GM12865 (cell line): ENCODE measurements around the gene VPS18.

Experiments
- DNase-seq: peaks from one replicate; pipeline ENCODE4 v3.0.0; 2010; ENCODE audit warnings: low read depth
- H3K4me3 ChIP-seq: 2 replicates; pipeline ENCODE4 v1.5.1; 2011; ENCODE audit warnings: mild to moderate bottlenecking, low read depth, low read length, control low read depth
- CTCF ChIP-seq: IDR thresholded peaks from 2 replicates; pipeline ENCODE4 v1.5.1; 2011; ENCODE audit warnings: low read length, control low read depth, low read depth, inconsistent platforms; ENCODE audit not compliant: insufficient read depth; ENCODE audit errors: missing control alignments

Gene VPS18

GRCh38 chr15:40915116-40915661 lies 20.9 kb downstream of the VPS18 start:
- TF ChIP-seq CTCF = no peak
- no peak for DNase-seq

DNA sequence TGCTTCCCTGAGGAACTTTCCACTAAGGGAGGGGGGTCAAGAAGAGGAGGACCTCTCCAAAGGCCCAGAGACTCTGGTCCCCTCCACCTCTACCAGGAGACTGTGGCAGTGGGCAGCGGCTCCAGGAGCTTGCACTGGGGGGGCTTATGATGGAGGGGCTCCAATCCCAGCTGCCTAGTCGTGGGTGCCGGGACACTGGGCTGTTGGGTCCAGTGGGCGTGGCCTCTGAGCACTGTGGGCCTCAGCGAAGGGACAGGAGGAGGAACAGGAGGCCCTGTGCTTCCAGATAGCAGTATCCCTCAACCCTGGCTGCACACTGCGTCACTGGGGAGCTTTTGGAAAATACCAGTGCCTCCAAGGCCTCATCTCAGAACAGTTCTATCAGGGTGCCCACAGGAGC lies 21.4 kb downstream of the VPS18 start:
- no peak for TF ChIP-seq CTCF
- DNase-seq = no peak
- H3K4me3 ChIP-seq = no peak overlapping the region

More at GRCh38 chr15:40915116-40915661, 20.9 kb downstream of the VPS18 start:
- H3K4me3 ChIP-seq = no peak overlapping the region

GRCh38 chr15:40917585-40917984 lies 23.3 kb downstream of the VPS18 start:
- DNase-seq = no peak
- no peak for TF ChIP-seq CTCF
- no peak overlapping the region for H3K4me3 ChIP-seq

DNA sequence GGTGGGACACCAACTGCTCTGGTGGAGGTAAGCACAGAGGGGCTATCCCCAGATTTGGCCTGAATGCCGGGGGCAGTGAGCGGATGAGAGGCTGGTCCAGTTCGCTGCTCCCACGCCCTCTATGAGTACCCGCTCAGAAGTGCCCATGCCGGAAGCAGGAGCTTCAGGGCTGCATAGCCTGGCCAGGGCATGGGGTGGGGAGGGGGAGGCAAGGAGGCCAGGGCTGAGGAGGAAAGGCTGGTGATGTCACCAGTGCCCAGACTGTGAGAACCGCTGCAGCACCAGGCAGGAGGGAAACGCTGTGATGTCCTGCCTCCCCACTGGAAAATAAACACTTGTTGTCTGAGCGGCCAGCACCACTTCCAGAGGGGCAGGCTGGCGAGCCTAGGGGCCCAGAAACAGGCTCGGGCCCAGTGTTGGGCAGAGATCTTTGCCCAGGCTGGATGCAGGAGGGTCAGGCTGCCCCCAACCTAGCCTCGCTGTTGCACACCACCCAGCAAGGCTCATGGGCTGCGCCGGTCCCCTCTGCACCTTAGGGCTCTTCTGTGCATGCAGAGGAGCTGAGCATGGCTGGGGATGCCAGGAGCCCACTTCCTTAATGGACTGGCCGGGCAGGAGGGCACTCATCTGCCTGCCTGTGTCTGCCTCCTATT lies 24.0 kb downstream of the VPS18 start:
- no peak overlapping the region for H3K4me3 ChIP-seq
- TF ChIP-seq CTCF = no peak
- DNase-seq = no peak

GRCh38 chr15:40918799-40919392 lies 24.6 kb downstream of the VPS18 start:
- no peak for TF ChIP-seq CTCF
- no peak for DNase-seq
- H3K4me3 ChIP-seq = no peak overlapping the region

DNA sequence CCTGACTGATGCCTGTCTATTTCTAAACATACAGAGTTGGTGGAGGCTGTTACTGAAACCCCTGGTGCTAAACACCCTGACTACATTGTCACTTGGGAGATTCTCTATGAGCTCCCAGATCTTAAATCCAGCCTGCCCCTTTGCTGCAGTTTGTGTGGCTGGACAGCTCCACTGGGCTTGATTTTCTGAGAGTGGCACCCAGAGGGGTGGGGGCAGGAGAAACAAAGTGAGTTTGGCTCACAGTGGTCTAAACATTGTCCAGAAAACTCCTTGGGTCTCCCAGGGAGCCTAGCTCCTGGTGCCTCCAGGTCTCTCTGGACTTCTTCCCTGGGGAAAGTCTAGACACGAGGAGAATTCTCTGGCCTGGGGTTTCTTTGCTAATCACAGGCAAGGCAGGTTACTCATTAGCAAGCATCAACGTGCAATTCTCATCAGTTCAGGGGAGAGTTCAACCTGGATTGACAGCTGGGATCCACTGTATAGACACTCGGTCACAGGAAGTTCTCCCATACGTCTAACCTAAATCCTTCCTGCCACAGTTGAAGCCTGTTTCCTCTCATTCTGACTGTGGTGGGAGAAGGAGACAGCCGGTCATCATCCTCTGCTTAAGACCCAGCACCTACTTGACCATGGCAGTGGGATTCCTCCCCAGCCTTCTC lies 27.8 kb downstream of the VPS18 start:
- H3K4me3 ChIP-seq = no peak overlapping the region
- no peak for TF ChIP-seq CTCF

DNA sequence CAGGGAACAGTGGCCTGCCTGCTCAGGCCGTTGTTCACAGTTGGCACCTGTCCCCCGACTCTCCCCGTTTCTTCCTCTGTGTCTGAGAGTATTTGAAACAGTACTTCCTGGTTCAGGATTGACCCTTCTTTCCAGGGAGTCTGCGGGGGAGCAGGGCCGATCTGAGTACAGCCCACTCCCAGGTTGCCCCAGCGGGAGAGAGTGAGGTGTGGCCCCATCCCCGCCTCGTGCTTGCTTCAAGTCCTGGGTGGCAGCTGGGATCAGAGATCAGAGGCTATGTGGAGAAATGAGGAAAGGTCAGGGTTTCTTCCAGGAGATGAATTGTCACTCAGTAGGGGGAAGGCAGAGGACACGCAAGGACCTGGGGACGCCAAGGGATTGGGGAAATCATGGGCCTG lies 28.4 kb downstream of the VPS18 start:
- no peak for DNase-seq
- H3K4me3 ChIP-seq = no peak overlapping the region
- TF ChIP-seq CTCF = no peak

More for the DNA sequence above, 27.8 kb downstream of the VPS18 start:
- no peak for DNase-seq
